ENCODE measurements around the gene EEF2.
A peak's percentile ranks its signal among the peaks of the same experiment; 100 is the strongest.
"Not testable (repeated sequence)": the region's sequence is repeated elsewhere in the genome, so short reads cannot be mapped to it uniquely, and the experiment has no call there.

EEF2 gene

GRCh38 chr19:4014541-4015491, 29.6 kb upstream of the EEF2 start:
- DNase-seq (ENCODE audit: low spot score) = peak; percentile 32

GRCh38 chr19:4013886-4014540, 28.8 kb upstream of the EEF2 start:
- peak; percentile 12 for DNase-seq (ENCODE audit: low spot score)

GRCh38 chr19:4012975-4013634, 27.8 kb upstream of the EEF2 start:
- peak; percentile 14 for DNase-seq (ENCODE audit: low spot score)

GRCh38 chr19:4012092-4012974, 27.1 kb upstream of the EEF2 start:
- peak; percentile 24 for DNase-seq (ENCODE audit: low spot score)

GRCh38 chr19:4011430-4011829, 26.2 kb upstream of the EEF2 start:
- DNase-seq (ENCODE audit: low spot score) = not testable (repeated sequence)

GRCh38 chr19:4010808-4011110, 25.5 kb upstream of the EEF2 start:
- DNase-seq (ENCODE audit: low spot score) = no peak

GRCh38 chr19:4009990-4010807, 24.9 kb upstream of the EEF2 start:
- peak; percentile 44 for DNase-seq (ENCODE audit: low spot score)

GRCh38 chr19:4007836-4008539, 22.7 kb upstream of the EEF2 start:
- DNase-seq (ENCODE audit: low spot score) = peak; percentile 52

- DNase-seq (ENCODE audit: low spot score) = peak; percentile 100
These were observed 22.0 kb upstream of the EEF2 start, which contains the start of gene PIAS4 for GRCh38 chr19:4007021-4007835. Gene PIAS4, plus strand, starts transcription at chr19:4007736. Its CDS starts 25 bp downstream, at chr19:4007761.

GRCh38 chr19:4005436-4005835, 20.2 kb upstream of the EEF2 start:
- DNase-seq (ENCODE audit: low spot score) = not testable (repeated sequence)

GRCh38 chr19:4000798-4001197, 15.5 kb upstream of the EEF2 start:
- not testable (repeated sequence) for DNase-seq (ENCODE audit: low spot score)

- not testable (repeated sequence) for DNase-seq (ENCODE audit: low spot score)
These were observed 13.6 kb upstream of the EEF2 start for GRCh38 chr19:3998667-3999412.

GRCh38 chr19:3995607-3996006, 10.3 kb upstream of the EEF2 start:
- DNase-seq (ENCODE audit: low spot score) = no peak

- DNase-seq (ENCODE audit: low spot score) = no peak
These were observed 5.5 kb upstream of the EEF2 start for GRCh38 chr19:3990815-3991117.

- DNase-seq (ENCODE audit: low spot score) = peak; percentile 88
These were observed 2.5 kb upstream of the EEF2 start for GRCh38 chr19:3987619-3988371.

GRCh38 chr19:3986260-3987041, 1.2 kb upstream of the EEF2 start:
- DNase-seq (ENCODE audit: low spot score) = peak; percentile 65

- DNase-seq (ENCODE audit: low spot score) = no peak
These were observed 488 bp upstream of the EEF2 start for GRCh38 chr19:3985643-3986259.

All from D341Med (cell line).